GM23338 (cell line): ENCODE results near the gene JMJD1C. TPM values are rescaled to one million over a fixed set of nuclear protein-coding genes. Genes with fewer than 3 reads are reported as not detected.

Experiments
- ATAC-seq: fragments of 200-7000 bp; cut with Tn5 transposase; 3 replicates; pipeline ENCODE4 v1.9.1; 2020
- DNase-seq: peaks from one replicate; pipeline ENCODE4 v3.0.0-alpha.2; 2015; ENCODE audit warnings: low spot score
- H2AFZ ChIP-seq: fragments of 200-600 bp; sonication (generic); 2 replicates; pipeline ENCODE4 v1.8.0; 2016; ENCODE audit warnings: antibody characterized with exemption, mild to moderate bottlenecking, moderate library complexity
- H3F3A ChIP-seq: fragments of 200-600 bp; sonication (generic); replicated peaks from 2 replicates; pipeline ENCODE4 v1.8.0; 2017; ENCODE audit warnings: antibody characterized with exemption, mixed run types, low read depth
- H3K27ac ChIP-seq: fragments of 200-600 bp; sonication (generic); 2 replicates; pipeline ENCODE4 v1.6.1; 2016; ENCODE audit warnings: low read depth
- H3K27me3 ChIP-seq: fragments of 200-600 bp; sonication (generic); 2 replicates; pipeline ENCODE4 v1.8.0; 2016; ENCODE audit warnings: mild to moderate bottlenecking, mixed run types, moderate library complexity; ENCODE audit not compliant: insufficient read depth
- H3K36me3 ChIP-seq: fragments of 200-600 bp; sonication (generic); 2 replicates; pipeline ENCODE4 v1.8.0; 2016; ENCODE audit warnings: mild to moderate bottlenecking; ENCODE audit not compliant: insufficient read depth
- H3K4me1 ChIP-seq: fragments of 200-600 bp; sonication (generic); 2 replicates; pipeline ENCODE4 v1.8.0; 2016; ENCODE audit warnings: mild to moderate bottlenecking, moderate library complexity; ENCODE audit not compliant: insufficient read depth
- H3K4me2 ChIP-seq: fragments of 200-600 bp; sonication (generic); 2 replicates; pipeline ENCODE4 v1.7.1; 2017; ENCODE audit warnings: mixed run types
- H3K4me3 ChIP-seq: fragments of 200-600 bp; sonication (generic); 2 replicates; pipeline ENCODE4 v1.6.1; 2016; ENCODE audit warnings: mixed run types
- H3K79me2 ChIP-seq: fragments of 200-600 bp; sonication (generic); replicated peaks from 2 replicates; pipeline ENCODE4 v1.8.0; 2017; ENCODE audit warnings: mild to moderate bottlenecking; ENCODE audit not compliant: insufficient read depth
- H3K9me2 ChIP-seq: fragments of 200-600 bp; sonication (generic); 2 replicates; pipeline ENCODE4 v1.8.0; 2017; ENCODE audit not compliant: insufficient read depth
- H4K20me1 ChIP-seq: fragments of 200-600 bp; sonication (generic); replicated peaks from 2 replicates; pipeline ENCODE4 v1.8.0; 2017; ENCODE audit warnings: mild to moderate bottlenecking; ENCODE audit not compliant: insufficient read depth
- H3K27ac Mint-ChIP-seq: 2 replicates; pipeline ENCODE4 v1.8.0; 2020; ENCODE audit warnings: inconsistent platforms, mild to moderate bottlenecking, moderate library complexity, mixed read lengths
- H3K27me3 Mint-ChIP-seq: 3 replicates; pipeline ENCODE4 v1.8.0; 2022; ENCODE audit warnings: low read depth, mild to moderate bottlenecking, moderate library complexity, mixed read lengths, inconsistent platforms; ENCODE audit not compliant: insufficient read depth, poor library complexity
- H3K36me3 Mint-ChIP-seq: 3 replicates; pipeline ENCODE4 v1.8.0; 2021; ENCODE audit warnings: low read depth, mild to moderate bottlenecking, inconsistent platforms, moderate library complexity, mixed read lengths
- H3K4me1 Mint-ChIP-seq: 3 replicates; pipeline ENCODE4 v1.8.0; 2020; ENCODE audit warnings: mild to moderate bottlenecking, inconsistent platforms, mixed read lengths
- H3K4me3 Mint-ChIP-seq: 3 replicates; pipeline ENCODE4 v1.8.0; 2021; ENCODE audit warnings: moderate library complexity, mild to moderate bottlenecking, inconsistent platforms, mixed read lengths
- H3K9me3 Mint-ChIP-seq: 3 replicates; pipeline ENCODE4 v1.8.0; 2020; ENCODE audit warnings: moderate library complexity, mild to moderate bottlenecking, inconsistent platforms, mixed read lengths
- CREB1 ChIP-seq: fragments of 250-450 bp; sonication (Bioruptor Pico); IDR thresholded peaks from 2 replicates; pipeline ENCODE4 v1.5.0; 2020; ENCODE audit warnings: low read depth, mild to moderate bottlenecking, moderate library complexity
- ETS1 ChIP-seq: IDR thresholded peaks from 2 replicates; pipeline ENCODE4 v1.6.1; 2016; ENCODE audit warnings: antibody characterized with exemption
- EZH2phosphoT487 ChIP-seq: fragments of 200-600 bp; sonication (generic); IDR thresholded peaks from one replicate; pipeline ENCODE4 v1.8.1; 2018; ENCODE audit warnings: antibody characterized with exemption; ENCODE audit not compliant: unreplicated experiment
- JUNB ChIP-seq: IDR thresholded peaks from one replicate; pipeline ENCODE4 v1.6.1; 2016; ENCODE audit warnings: antibody characterized with exemption; ENCODE audit not compliant: unreplicated experiment
- NANOG ChIP-seq: IDR thresholded peaks from 2 replicates; pipeline ENCODE4 v1.6.1; 2016; ENCODE audit warnings: antibody characterized with exemption, borderline replicate concordance
- POLR2AphosphoS5 ChIP-seq: IDR thresholded peaks from 2 replicates; pipeline ENCODE4 v1.6.1; 2016; ENCODE audit warnings: antibody characterized with exemption, low read depth
- REST ChIP-seq: IDR thresholded peaks from one replicate; pipeline ENCODE4 v1.6.1; 2018; ENCODE audit warnings: antibody characterized with exemption; ENCODE audit not compliant: unreplicated experiment
- STAT1 ChIP-seq: IDR thresholded peaks from one replicate; pipeline ENCODE4 v1.6.1; 2016; ENCODE audit warnings: antibody characterized with exemption; ENCODE audit not compliant: unreplicated experiment
- ZNF114 ChIP-seq: fragments of 250-450 bp; sonication (Bioruptor Pico); IDR thresholded peaks from 2 replicates; pipeline ENCODE4 v1.5.0; 2020; ENCODE audit warnings: mild to moderate bottlenecking, moderate library complexity
- ZNF331 ChIP-seq: fragments of 250-450 bp; sonication (Bioruptor Pico); IDR thresholded peaks from 2 replicates; pipeline ENCODE4 v1.5.0; 2020; ENCODE audit warnings: low read depth, mild to moderate bottlenecking, moderate library complexity
- polyA plus RNA-seq: library from polyadenylated mRNA; unstranded; fragments of >200 nt; fragmentation: Nextera tagmentation; extraction: Ambion mirVana; gene quantifications from 2 replicates; pipeline ENCODE4 v1.2.1, GENCODE V29; 2016
- total RNA-seq: library from RNA; depleted of rRNA; stranded (reverse); fragments of >200 nt; shearing (Covaris generic); gene quantifications from 2 replicates; pipeline ENCODE4 v1.2.3, GENCODE V29; 2014
- TF ChIP-seq, protein P1 (sequence below), 2 experiments: fragments of 200-600 bp in 1 of 2; sonication (generic) in 1 of 2; conservative IDR thresholded peaks; 2 replicates each; pipeline versions ENCODE4 v1.5.1 to v1.6.1; 2016 to 2017; ENCODE audit warnings: antibody characterized with exemption in 2 of 2, low read depth in 2 of 2, mild to moderate bottlenecking in 2 of 2, moderate library complexity in 1 of 2
- TF ChIP-seq, protein P2 (sequence below): fragments of 250-450 bp; sonication (Bioruptor Pico); IDR thresholded peaks from 2 replicates; pipeline ENCODE4 v1.5.0; 2020; ENCODE audit warnings: mild to moderate bottlenecking, moderate library complexity

JMJD1C gene
- total and polyA plus RNA-seq, 2 experiments from 2014 or later: 333 to 435 TPM

- TF ChIP-seq REST (no peak), NANOG (no peak), STAT1 (no peak), ZNF114 (CRISPR knock-in tag) (no peak), POLR2AphosphoS5 (no peak), JUNB (no peak)
- TF ChIP-seq, protein P1, sequence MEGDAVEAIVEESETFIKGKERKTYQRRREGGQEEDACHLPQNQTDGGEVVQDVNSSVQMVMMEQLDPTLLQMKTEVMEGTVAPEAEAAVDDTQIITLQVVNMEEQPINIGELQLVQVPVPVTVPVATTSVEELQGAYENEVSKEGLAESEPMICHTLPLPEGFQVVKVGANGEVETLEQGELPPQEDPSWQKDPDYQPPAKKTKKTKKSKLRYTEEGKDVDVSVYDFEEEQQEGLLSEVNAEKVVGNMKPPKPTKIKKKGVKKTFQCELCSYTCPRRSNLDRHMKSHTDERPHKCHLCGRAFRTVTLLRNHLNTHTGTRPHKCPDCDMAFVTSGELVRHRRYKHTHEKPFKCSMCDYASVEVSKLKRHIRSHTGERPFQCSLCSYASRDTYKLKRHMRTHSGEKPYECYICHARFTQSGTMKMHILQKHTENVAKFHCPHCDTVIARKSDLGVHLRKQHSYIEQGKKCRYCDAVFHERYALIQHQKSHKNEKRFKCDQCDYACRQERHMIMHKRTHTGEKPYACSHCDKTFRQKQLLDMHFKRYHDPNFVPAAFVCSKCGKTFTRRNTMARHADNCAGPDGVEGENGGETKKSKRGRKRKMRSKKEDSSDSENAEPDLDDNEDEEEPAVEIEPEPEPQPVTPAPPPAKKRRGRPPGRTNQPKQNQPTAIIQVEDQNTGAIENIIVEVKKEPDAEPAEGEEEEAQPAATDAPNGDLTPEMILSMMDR (conservative IDR thresholded peaks at IDR 0.05; ENCODE audit: low read depth in 2 of 2): no peak
Observed at GRCh38 chr10:63241841-63242281, 223.9 kb downstream of the JMJD1C start (continued).

- peaks cover 100% of the 10 kb centered on the region for H3K79me2 ChIP-seq
- H3K9me3 Mint-ChIP-seq: peaks cover 5% of the 10 kb centered on the region; the same call in 2 of the 3 replicates
- H3F3A ChIP-seq: no peaks in the 10 kb centered on the region
- H3K4me2 ChIP-seq: no peak overlapping the region
- H3K27ac Mint-ChIP-seq: no peak overlapping the region
- H3K36me3 ChIP-seq: no peaks in the 10 kb centered on the region
- no peak for ATAC-seq
- no peak overlapping the region for H3K4me3 ChIP-seq
- no peak overlapping the region for H3K27ac ChIP-seq
- no peak overlapping the region for H3K4me3 Mint-ChIP-seq
- H3K36me3 Mint-ChIP-seq: peaks cover 15% of the 10 kb centered on the region
- H2AFZ ChIP-seq: no peak overlapping the region
- H3K27me3 ChIP-seq: no peaks in the 10 kb centered on the region
- H3K4me1 Mint-ChIP-seq: peaks cover 38% of the 10 kb centered on the region
- H3K27me3 Mint-ChIP-seq: no peaks in the 10 kb centered on the region
- DNase-seq: no peak
- peaks cover 35% of the 10 kb centered on the region for H3K4me1 ChIP-seq
- H3K9me2 ChIP-seq: no peaks in the 10 kb centered on the region
- peaks cover 91% of the 10 kb centered on the region for H4K20me1 ChIP-seq
- TF ChIP-seq NANOG: no peak
- TF ChIP-seq CREB1: no peak
- TF ChIP-seq ETS1: no peak
- TF ChIP-seq, protein P2, sequence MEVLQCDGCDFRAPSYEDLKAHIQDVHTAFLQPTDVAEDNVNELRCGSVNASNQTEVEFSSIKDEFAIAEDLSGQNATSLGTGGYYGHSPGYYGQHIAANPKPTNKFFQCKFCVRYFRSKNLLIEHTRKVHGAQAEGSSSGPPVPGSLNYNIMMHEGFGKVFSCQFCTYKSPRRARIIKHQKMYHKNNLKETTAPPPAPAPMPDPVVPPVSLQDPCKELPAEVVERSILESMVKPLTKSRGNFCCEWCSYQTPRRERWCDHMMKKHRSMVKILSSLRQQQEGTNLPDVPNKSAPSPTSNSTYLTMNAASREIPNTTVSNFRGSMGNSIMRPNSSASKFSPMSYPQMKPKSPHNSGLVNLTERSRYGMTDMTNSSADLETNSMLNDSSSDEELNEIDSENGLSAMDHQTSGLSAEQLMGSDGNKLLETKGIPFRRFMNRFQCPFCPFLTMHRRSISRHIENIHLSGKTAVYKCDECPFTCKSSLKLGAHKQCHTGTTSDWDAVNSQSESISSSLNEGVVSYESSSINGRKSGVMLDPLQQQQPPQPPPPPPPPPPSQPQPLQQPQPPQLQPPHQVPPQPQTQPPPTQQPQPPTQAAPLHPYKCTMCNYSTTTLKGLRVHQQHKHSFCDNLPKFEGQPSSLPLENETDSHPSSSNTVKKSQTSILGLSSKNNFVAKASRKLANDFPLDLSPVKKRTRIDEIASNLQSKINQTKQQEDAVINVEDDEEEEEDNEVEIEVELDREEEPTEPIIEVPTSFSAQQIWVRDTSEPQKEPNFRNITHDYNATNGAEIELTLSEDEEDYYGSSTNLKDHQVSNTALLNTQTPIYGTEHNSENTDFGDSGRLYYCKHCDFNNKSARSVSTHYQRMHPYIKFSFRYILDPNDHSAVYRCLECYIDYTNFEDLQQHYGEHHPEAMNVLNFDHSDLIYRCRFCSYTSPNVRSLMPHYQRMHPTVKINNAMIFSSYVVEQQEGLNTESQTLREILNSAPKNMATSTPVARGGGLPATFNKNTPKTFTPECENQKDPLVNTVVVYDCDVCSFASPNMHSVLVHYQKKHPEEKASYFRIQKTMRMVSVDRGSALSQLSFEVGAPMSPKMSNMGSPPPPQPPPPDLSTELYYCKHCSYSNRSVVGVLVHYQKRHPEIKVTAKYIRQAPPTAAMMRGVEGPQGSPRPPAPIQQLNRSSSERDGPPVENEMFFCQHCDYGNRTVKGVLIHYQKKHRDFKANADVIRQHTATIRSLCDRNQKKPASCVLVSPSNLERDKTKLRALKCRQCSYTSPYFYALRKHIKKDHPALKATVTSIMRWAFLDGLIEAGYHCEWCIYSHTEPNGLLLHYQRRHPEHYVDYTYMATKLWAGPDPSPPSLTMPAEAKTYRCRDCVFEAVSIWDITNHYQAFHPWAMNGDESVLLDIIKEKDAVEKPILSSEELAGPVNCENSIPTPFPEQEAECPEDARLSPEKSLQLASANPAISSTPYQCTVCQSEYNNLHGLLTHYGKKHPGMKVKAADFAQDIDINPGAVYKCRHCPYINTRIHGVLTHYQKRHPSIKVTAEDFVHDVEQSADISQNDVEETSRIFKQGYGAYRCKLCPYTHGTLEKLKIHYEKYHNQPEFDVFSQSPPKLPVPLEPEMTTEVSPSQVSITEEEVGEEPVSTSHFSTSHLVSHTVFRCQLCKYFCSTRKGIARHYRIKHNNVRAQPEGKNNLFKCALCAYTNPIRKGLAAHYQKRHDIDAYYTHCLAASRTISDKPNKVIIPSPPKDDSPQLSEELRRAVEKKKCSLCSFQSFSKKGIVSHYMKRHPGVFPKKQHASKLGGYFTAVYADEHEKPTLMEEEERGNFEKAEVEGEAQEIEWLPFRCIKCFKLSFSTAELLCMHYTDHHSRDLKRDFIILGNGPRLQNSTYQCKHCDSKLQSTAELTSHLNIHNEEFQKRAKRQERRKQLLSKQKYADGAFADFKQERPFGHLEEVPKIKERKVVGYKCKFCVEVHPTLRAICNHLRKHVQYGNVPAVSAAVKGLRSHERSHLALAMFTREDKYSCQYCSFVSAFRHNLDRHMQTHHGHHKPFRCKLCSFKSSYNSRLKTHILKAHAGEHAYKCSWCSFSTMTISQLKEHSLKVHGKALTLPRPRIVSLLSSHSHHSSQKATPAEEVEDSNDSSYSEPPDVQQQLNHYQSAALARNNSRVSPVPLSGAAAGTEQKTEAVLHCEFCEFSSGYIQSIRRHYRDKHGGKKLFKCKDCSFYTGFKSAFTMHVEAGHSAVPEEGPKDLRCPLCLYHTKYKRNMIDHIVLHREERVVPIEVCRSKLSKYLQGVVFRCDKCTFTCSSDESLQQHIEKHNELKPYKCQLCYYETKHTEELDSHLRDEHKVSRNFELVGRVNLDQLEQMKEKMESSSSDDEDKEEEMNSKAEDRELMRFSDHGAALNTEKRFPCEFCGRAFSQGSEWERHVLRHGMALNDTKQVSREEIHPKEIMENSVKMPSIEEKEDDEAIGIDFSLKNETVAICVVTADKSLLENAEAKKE (CRISPR knock-in tag): no peak
- no peak for TF ChIP-seq JUNB
- TF ChIP-seq ZNF114 (CRISPR knock-in tag): no peak
- TF ChIP-seq STAT1: no peak
- TF ChIP-seq ZNF331 (CRISPR knock-in tag): no peak
- TF ChIP-seq EZH2phosphoT487: no peak
- no peak for TF ChIP-seq POLR2AphosphoS5
Observed at GRCh38 chr10:63240807-63241206, 225.0 kb downstream of the JMJD1C start.
